Endodermal cell (in vitro differentiated cells): ENCODE results near the gene ZNF785. TPM values are rescaled to one million over a fixed set of nuclear protein-coding genes. Genes with fewer than 3 reads are reported as not detected.

ENCODE experiments used
- DNase-seq: peaks from one replicate; pipeline ENCODE4 v3.0.0-alpha.2; 2017
- H3K27ac ChIP-seq: 2 replicates; pipeline ENCODE4 v1.5.1; 2013; ENCODE audit warnings: mild to moderate bottlenecking, low read depth, low read length, moderate library complexity
- H3K27me3 ChIP-seq: 2 replicates; pipeline ENCODE4 v1.6.1; 2013; ENCODE audit warnings: mild to moderate bottlenecking, low read length, moderate library complexity; ENCODE audit not compliant: insufficient read depth, control insufficient read depth, poor library complexity, severe bottlenecking
- H3K36me3 ChIP-seq: 2 replicates; pipeline ENCODE4 v1.7.0; 2013; ENCODE audit warnings: mild to moderate bottlenecking, low read length, moderate library complexity; ENCODE audit not compliant: control insufficient read depth, insufficient read depth
- H3K4me1 ChIP-seq: one replicate; pipeline ENCODE4 v1.7.0; 2013; ENCODE audit warnings: low read length; ENCODE audit not compliant: control insufficient read depth, insufficient read depth
- H3K4me3 ChIP-seq: 2 replicates; pipeline ENCODE4 v1.5.1; 2013; ENCODE audit warnings: mild to moderate bottlenecking, low read length, moderate library complexity
- H3K9ac ChIP-seq: 2 replicates; pipeline ENCODE4 v1.6.1; 2013; ENCODE audit warnings: mild to moderate bottlenecking, low read length, moderate library complexity; ENCODE audit not compliant: poor library complexity, severe bottlenecking; ENCODE audit errors: extremely low read depth
- H3K9me3 ChIP-seq: 2 replicates; pipeline ENCODE4 v1.6.1; 2013; ENCODE audit warnings: mild to moderate bottlenecking, low read length, moderate library complexity; ENCODE audit not compliant: control insufficient read depth
- H3K27ac Mint-ChIP-seq: 2 replicates; pipeline ENCODE4 v1.8.0; 2020; ENCODE audit warnings: mixed read lengths
- H3K27me3 Mint-ChIP-seq: 2 replicates; pipeline ENCODE4 v1.8.0; 2021; ENCODE audit warnings: mild to moderate bottlenecking, mixed read lengths; ENCODE audit not compliant: insufficient read depth
- H3K36me3 Mint-ChIP-seq: 2 replicates; pipeline ENCODE4 v1.8.0; 2020; ENCODE audit warnings: low read depth, mixed read lengths
- H3K4me1 Mint-ChIP-seq: 2 replicates; pipeline ENCODE4 v1.8.0; 2020; ENCODE audit warnings: mixed read lengths
- H3K4me3 Mint-ChIP-seq: 2 replicates; pipeline ENCODE4 v1.8.0; 2020; ENCODE audit warnings: mild to moderate bottlenecking, moderate library complexity, mixed read lengths
- H3K9me3 Mint-ChIP-seq: 2 replicates; pipeline ENCODE4 v1.8.0; 2020; ENCODE audit warnings: mild to moderate bottlenecking, mixed read lengths
- WGBS, 2 experiments: methylation state at CpG; one replicate each; pipeline versions ENCODE4 v1.1.5 to v1.1.7; 2013; ENCODE audit warnings: missing lambda C conversion rate in 2 of 2, mixed read lengths in 1 of 2; ENCODE audit not compliant: insufficient coverage in 1 of 2, insufficient read length in 1 of 2; 5-methylcytosine and 5-hydroxymethylcytosine counted together
- total RNA-seq, 2 donors: library from RNA; stranded (reverse); fragmentation: NEBNext Ultra II Directional in 1 of 2; extraction: Animal tissue kit (Norgen Biotek cat#: 25700) in 1 of 2; gene quantifications; 2 replicates in 1 of 2; 3 replicates in 1 of 2; pipeline ENCODE4 v1.2.1, GENCODE V29; 2021
- TF ChIP-seq, protein P1 (sequence below): fragments of 200-600 bp; sonication (generic); conservative IDR thresholded peaks from 2 replicates; pipeline ENCODE4 v1.5.0; 2021; ENCODE audit warnings: antibody characterized with exemption, mild to moderate bottlenecking

ZNF785 gene
- total RNA-seq, 2 donors from 2014 or later = 22.5 to 24.0 TPM

DNA sequence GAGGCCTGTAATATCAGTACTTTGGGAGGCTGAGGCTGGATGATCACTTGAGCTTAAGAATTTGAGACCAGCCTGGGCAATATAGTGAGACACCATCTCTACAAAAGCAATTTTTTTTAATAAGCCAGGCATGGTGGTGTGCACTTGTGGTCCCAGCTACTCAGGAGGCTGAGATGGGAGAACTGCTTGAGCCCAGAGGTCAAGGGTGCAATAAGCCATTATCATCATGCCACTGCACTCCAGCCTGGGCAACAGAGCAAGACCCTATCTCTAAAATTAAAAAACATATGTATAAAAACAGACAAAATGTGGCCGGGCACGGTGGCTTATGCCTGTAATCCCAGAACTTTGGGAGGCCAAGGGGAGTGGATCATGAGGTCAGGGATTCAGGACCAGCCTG is 3.2 kb upstream of the ZNF785 start:
- Mint-ChIP-seq H3K4me3 (no peak overlapping the region), H3K27me3 (no peaks in the 10 kb centered on the region), H3K4me1 (peaks cover 6% of the 10 kb centered on the region), H3K27ac (no peak overlapping the region), H3K9me3 (no peaks in the 10 kb centered on the region), H3K36me3 (peaks cover 20% of the 10 kb centered on the region)
- Histone ChIP-seq H3K27me3 (no peaks in the 10 kb centered on the region), H3K9ac (no peak overlapping the region), H3K9me3 (no peaks in the 10 kb centered on the region), H3K4me1 (no peaks in the 10 kb centered on the region), H3K27ac (no peak overlapping the region), H3K36me3 (peaks cover 12% of the 10 kb centered on the region), H3K4me3 (no peak overlapping the region)
- WGBS, 2 experiments = 79 to 96% methylated on average over 2 of the region's 2 CpGs
- TF ChIP-seq, protein P1, sequence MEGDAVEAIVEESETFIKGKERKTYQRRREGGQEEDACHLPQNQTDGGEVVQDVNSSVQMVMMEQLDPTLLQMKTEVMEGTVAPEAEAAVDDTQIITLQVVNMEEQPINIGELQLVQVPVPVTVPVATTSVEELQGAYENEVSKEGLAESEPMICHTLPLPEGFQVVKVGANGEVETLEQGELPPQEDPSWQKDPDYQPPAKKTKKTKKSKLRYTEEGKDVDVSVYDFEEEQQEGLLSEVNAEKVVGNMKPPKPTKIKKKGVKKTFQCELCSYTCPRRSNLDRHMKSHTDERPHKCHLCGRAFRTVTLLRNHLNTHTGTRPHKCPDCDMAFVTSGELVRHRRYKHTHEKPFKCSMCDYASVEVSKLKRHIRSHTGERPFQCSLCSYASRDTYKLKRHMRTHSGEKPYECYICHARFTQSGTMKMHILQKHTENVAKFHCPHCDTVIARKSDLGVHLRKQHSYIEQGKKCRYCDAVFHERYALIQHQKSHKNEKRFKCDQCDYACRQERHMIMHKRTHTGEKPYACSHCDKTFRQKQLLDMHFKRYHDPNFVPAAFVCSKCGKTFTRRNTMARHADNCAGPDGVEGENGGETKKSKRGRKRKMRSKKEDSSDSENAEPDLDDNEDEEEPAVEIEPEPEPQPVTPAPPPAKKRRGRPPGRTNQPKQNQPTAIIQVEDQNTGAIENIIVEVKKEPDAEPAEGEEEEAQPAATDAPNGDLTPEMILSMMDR = no peak
- no peak for DNase-seq

DNA sequence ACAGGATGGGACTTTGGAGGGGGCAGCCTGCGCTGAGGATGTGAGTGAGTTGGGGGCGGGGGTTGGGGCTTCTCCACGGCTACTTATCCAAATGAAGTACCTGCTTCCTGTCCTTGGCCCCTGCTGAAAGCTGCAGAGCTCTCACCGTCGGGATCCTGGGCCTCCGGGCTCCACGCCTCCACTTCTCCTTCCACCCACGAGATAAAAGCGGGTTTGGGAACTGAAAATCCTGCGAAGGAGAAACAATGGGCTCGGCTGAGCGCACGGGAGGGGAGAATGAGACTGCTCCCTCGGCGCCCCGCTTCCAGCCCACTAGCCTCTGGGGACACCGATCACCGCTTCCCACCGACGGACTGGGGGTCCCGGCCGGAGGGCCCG is 486 bp downstream of the ZNF785 start:
- H3K27me3 ChIP-seq = no peaks in the 10 kb centered on the region
- TF ChIP-seq, protein P1 = no peak
- H3K27me3 Mint-ChIP-seq = no peaks in the 10 kb centered on the region
- H3K4me1 ChIP-seq = no peaks in the 10 kb centered on the region
- H3K4me3 Mint-ChIP-seq = peak overlapping the region; percentile 70
- H3K27ac ChIP-seq = peak overlapping the region; percentile 77
- peak overlapping the region; percentile 70 for H3K9ac ChIP-seq
- H3K4me1 Mint-ChIP-seq = peaks cover 10% of the 10 kb centered on the region
- peak overlapping the region; percentile 90 for H3K4me3 ChIP-seq
- 4 to 5% methylated on average over 4 to 22 of the region's 23 CpGs for WGBS, 2 experiments
- peak overlapping the region; percentile 74 for H3K27ac Mint-ChIP-seq
- DNase-seq = peak; percentile 77
- peaks cover 47% of the 10 kb centered on the region for H3K36me3 Mint-ChIP-seq
- H3K9me3 ChIP-seq = no peaks in the 10 kb centered on the region
- H3K9me3 Mint-ChIP-seq = no peaks in the 10 kb centered on the region
- peaks cover 36% of the 10 kb centered on the region for H3K36me3 ChIP-seq

DNA sequence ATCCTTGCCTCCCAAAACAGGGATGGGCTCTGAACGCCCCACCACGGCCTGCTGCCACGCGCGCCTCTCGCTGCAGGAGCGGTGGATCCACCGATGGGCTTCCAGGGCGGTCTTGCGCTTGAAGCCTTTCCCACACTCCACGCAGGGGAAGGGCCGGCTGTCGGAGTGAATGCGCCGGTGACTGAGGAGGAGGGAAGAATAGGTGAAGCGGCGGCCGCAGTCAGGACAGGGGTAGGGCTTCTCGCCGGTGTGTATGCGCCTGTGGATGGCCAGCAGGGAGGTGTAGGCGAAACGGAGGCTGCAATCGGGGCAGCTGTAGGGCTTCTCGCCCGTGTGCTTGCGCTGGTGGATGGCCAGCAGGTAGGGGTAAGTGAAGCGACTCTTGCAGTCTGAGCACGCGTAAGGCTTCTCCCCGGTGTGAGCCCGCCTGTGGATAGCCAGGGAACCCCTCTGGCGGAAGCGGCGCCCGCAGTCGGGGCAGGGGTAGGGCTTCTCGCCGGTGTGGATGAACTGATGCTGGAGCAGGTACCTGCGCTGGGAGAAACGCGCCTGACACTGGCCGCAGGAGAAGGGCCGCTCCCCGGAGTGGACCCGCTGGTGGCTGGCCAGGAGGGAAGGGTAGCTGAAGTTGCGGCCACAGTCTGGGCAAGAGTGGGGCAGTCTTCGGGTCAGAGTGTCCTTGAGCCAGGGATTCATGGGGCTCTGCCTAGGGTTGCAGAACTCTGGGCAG is 2.7 kb downstream of the ZNF785 start:
- H3K9me3 ChIP-seq = no peaks in the 10 kb centered on the region
- WGBS, 2 experiments = 95% methylated on average over 23 to 48 of the region's 48 CpGs
- no peak overlapping the region for H3K27ac ChIP-seq
- TF ChIP-seq, protein P1 = no peak
- H3K4me1 Mint-ChIP-seq = peaks cover 10% of the 10 kb centered on the region
- no peak overlapping the region for H3K27ac Mint-ChIP-seq
- no peaks in the 10 kb centered on the region for H3K27me3 Mint-ChIP-seq
- H3K4me3 Mint-ChIP-seq = no peak overlapping the region
- H3K27me3 ChIP-seq = no peaks in the 10 kb centered on the region
- no peak for DNase-seq
- H3K9ac ChIP-seq = no peak overlapping the region
- H3K4me1 ChIP-seq = no peaks in the 10 kb centered on the region
- no peaks in the 10 kb centered on the region for H3K9me3 Mint-ChIP-seq
- H3K4me3 ChIP-seq = no peak overlapping the region
- peaks cover 50% of the 10 kb centered on the region for H3K36me3 ChIP-seq
- H3K36me3 Mint-ChIP-seq = peaks cover 55% of the 10 kb centered on the region
